Endodermal cell (in vitro differentiated cells): ENCODE measurements around the gene TBC1D8. TPM values are rescaled to one million over a fixed set of nuclear protein-coding genes. Genes with fewer than 3 reads are reported as not detected.

Source experiments
- DNase-seq: peaks from one replicate; pipeline ENCODE4 v3.0.0-alpha.2; 2017
- H3K27ac ChIP-seq: 2 replicates; pipeline ENCODE4 v1.5.1; 2013; ENCODE audit warnings: mild to moderate bottlenecking, low read depth, low read length, moderate library complexity
- H3K27me3 ChIP-seq: 2 replicates; pipeline ENCODE4 v1.6.1; 2013; ENCODE audit warnings: mild to moderate bottlenecking, low read length, moderate library complexity; ENCODE audit not compliant: insufficient read depth, control insufficient read depth, poor library complexity, severe bottlenecking
- H3K36me3 ChIP-seq: 2 replicates; pipeline ENCODE4 v1.7.0; 2013; ENCODE audit warnings: mild to moderate bottlenecking, low read length, moderate library complexity; ENCODE audit not compliant: control insufficient read depth, insufficient read depth
- H3K4me1 ChIP-seq: one replicate; pipeline ENCODE4 v1.7.0; 2013; ENCODE audit warnings: low read length; ENCODE audit not compliant: control insufficient read depth, insufficient read depth
- H3K4me3 ChIP-seq: 2 replicates; pipeline ENCODE4 v1.5.1; 2013; ENCODE audit warnings: mild to moderate bottlenecking, low read length, moderate library complexity
- H3K9ac ChIP-seq: 2 replicates; pipeline ENCODE4 v1.6.1; 2013; ENCODE audit warnings: mild to moderate bottlenecking, low read length, moderate library complexity; ENCODE audit not compliant: poor library complexity, severe bottlenecking; ENCODE audit errors: extremely low read depth
- H3K9me3 ChIP-seq: 2 replicates; pipeline ENCODE4 v1.6.1; 2013; ENCODE audit warnings: mild to moderate bottlenecking, low read length, moderate library complexity; ENCODE audit not compliant: control insufficient read depth
- H3K27ac Mint-ChIP-seq: 2 replicates; pipeline ENCODE4 v1.8.0; 2020; ENCODE audit warnings: mixed read lengths
- H3K27me3 Mint-ChIP-seq: 2 replicates; pipeline ENCODE4 v1.8.0; 2021; ENCODE audit warnings: mild to moderate bottlenecking, mixed read lengths; ENCODE audit not compliant: insufficient read depth
- H3K36me3 Mint-ChIP-seq: 2 replicates; pipeline ENCODE4 v1.8.0; 2020; ENCODE audit warnings: low read depth, mixed read lengths
- H3K4me1 Mint-ChIP-seq: 2 replicates; pipeline ENCODE4 v1.8.0; 2020; ENCODE audit warnings: mixed read lengths
- H3K4me3 Mint-ChIP-seq: 2 replicates; pipeline ENCODE4 v1.8.0; 2020; ENCODE audit warnings: mild to moderate bottlenecking, moderate library complexity, mixed read lengths
- H3K9me3 Mint-ChIP-seq: 2 replicates; pipeline ENCODE4 v1.8.0; 2020; ENCODE audit warnings: mild to moderate bottlenecking, mixed read lengths
- WGBS, 2 experiments: methylation state at CpG; one replicate each; pipeline versions ENCODE4 v1.1.5 to v1.1.7; 2013; ENCODE audit warnings: missing lambda C conversion rate in 2 of 2, mixed read lengths in 1 of 2; ENCODE audit not compliant: insufficient coverage in 1 of 2, insufficient read length in 1 of 2; 5-methylcytosine and 5-hydroxymethylcytosine counted together
- total RNA-seq, 2 donors: library from RNA; stranded (reverse); fragmentation: NEBNext Ultra II Directional in 1 of 2; extraction: Animal tissue kit (Norgen Biotek cat#: 25700) in 1 of 2; gene quantifications; 2 replicates in 1 of 2; 3 replicates in 1 of 2; pipeline ENCODE4 v1.2.1, GENCODE V29; 2021
- TF ChIP-seq, protein P1 (sequence below): fragments of 200-600 bp; sonication (generic); conservative IDR thresholded peaks from 2 replicates; pipeline ENCODE4 v1.5.0; 2021; ENCODE audit warnings: antibody characterized with exemption, mild to moderate bottlenecking

TBC1D8 gene
- total RNA-seq, 2 donors from 2014 or later, result 14.4 to 14.5 TPM

DNA sequence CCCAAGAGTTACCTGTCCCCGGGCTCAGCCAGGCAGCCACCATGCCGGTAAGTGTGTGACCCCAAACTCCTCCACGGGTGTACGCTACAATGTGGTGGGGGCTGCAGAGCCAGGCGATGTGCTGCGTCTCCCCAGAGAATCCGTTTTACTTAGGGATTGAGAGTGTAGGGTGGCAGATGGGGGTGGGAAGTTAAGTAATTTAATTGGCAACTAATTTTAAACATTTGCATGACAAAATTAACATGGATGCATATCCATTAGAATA is 175.7 kb downstream of the TBC1D8 start:
- Histone ChIP-seq H3K36me3 (no peaks in the 10 kb centered on the region), H3K9me3 (no peaks in the 10 kb centered on the region), H3K27ac (no peak overlapping the region), H3K27me3 (no peaks in the 10 kb centered on the region), H3K4me3 (no peak overlapping the region), H3K4me1 (no peaks in the 10 kb centered on the region), H3K9ac (no peak overlapping the region)
- no peak for DNase-seq
- WGBS, 2 experiments, result 94% methylated on average over 7 of the region's 7 CpGs; no CpG with 5 or more reads in 1 of the 2 experiments
- no peak overlapping the region for H3K4me3 Mint-ChIP-seq
- no peaks in the 10 kb centered on the region for H3K9me3 Mint-ChIP-seq
- no peak overlapping the region for H3K27ac Mint-ChIP-seq
- TF ChIP-seq, protein P1, sequence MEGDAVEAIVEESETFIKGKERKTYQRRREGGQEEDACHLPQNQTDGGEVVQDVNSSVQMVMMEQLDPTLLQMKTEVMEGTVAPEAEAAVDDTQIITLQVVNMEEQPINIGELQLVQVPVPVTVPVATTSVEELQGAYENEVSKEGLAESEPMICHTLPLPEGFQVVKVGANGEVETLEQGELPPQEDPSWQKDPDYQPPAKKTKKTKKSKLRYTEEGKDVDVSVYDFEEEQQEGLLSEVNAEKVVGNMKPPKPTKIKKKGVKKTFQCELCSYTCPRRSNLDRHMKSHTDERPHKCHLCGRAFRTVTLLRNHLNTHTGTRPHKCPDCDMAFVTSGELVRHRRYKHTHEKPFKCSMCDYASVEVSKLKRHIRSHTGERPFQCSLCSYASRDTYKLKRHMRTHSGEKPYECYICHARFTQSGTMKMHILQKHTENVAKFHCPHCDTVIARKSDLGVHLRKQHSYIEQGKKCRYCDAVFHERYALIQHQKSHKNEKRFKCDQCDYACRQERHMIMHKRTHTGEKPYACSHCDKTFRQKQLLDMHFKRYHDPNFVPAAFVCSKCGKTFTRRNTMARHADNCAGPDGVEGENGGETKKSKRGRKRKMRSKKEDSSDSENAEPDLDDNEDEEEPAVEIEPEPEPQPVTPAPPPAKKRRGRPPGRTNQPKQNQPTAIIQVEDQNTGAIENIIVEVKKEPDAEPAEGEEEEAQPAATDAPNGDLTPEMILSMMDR, result no peak
- no peaks in the 10 kb centered on the region for H3K4me1 Mint-ChIP-seq
- no peaks in the 10 kb centered on the region for H3K36me3 Mint-ChIP-seq
- no peaks in the 10 kb centered on the region for H3K27me3 Mint-ChIP-seq

DNA sequence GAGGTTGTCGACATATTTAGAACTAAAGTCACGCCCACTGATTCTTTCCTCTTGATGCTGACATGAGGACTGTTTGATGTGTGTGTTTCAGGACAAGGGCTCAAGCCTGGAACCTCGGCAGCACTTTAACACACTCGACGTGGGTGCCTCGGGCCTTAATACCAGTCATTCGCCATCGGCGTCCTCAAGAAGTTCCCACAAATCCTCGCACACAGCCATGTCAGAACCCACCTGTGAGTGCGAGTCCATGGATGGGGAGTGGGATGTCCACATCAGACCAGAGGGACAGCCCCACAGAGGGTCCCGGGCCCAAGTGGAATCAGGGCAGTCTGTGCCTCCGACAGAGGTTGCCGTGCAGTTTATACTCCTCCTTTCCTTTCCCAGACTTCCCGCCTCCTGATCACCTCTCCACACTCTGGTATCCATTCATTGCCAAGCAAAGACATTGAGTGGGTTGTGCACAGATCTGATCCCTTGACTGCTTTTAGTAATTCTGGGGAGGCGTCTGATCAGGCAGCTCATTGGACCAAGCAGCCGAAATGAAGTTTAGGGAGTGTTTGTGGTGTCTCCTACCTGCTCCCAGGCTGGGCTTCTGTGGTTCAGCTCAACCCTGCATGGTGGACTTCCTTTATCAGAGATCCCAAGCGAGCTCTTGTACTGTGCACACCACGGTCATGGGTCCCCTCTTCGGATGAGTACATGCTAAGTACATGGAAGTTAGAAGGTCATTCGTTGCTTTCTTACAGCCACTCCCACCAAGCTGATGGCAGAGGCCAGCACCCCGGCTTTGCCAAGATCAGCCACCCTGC is 176.3 kb downstream of the TBC1D8 start:
- Mint-ChIP-seq H3K9me3 (no peaks in the 10 kb centered on the region), H3K36me3 (no peaks in the 10 kb centered on the region), H3K4me3 (no peak overlapping the region), H3K27me3 (no peaks in the 10 kb centered on the region), H3K27ac (no peak overlapping the region), H3K4me1 (no peaks in the 10 kb centered on the region)
- H3K4me1 ChIP-seq, result no peaks in the 10 kb centered on the region
- H3K27me3 ChIP-seq, result no peaks in the 10 kb centered on the region
- no peaks in the 10 kb centered on the region for H3K36me3 ChIP-seq
- no peak overlapping the region for H3K27ac ChIP-seq
- no peak for DNase-seq
- no peaks in the 10 kb centered on the region for H3K9me3 ChIP-seq
- H3K4me3 ChIP-seq, result no peak overlapping the region
- 96 to 98% methylated on average over 14 to 22 of the region's 22 CpGs for WGBS, 2 experiments
- TF ChIP-seq, protein P1, result no peak
- H3K9ac ChIP-seq, result no peak overlapping the region

DNA sequence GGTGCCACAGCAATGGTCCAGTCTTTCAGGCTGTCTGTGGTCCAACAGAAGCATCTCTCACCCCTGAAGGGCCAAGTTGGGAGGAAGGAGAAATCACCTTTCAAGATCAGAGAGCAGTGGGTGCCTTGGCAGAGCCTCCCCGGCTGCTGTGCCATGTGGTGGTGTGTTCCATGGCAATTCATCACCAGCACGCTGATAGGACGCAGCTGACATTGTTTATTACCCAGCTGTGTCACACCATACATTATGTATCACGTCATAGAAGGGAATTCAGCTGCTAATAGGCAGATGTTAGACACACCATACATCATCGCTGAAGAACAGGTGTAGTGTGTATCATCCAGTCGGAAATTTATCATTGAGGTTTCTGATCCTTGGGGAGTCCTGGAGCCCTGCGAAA is 178.7 kb downstream of the TBC1D8 start:
- H3K4me3 ChIP-seq, result no peak overlapping the region
- H3K4me1 ChIP-seq, result no peaks in the 10 kb centered on the region
- H3K27ac ChIP-seq, result no peak overlapping the region
- no peak overlapping the region for H3K27ac Mint-ChIP-seq
- no peaks in the 10 kb centered on the region for H3K27me3 Mint-ChIP-seq
- H3K9me3 ChIP-seq, result no peaks in the 10 kb centered on the region
- DNase-seq, result no peak
- 92 to 97% methylated on average over 6 to 7 of the region's 7 CpGs for WGBS, 2 experiments
- H3K4me3 Mint-ChIP-seq, result no peak overlapping the region
- no peaks in the 10 kb centered on the region for H3K4me1 Mint-ChIP-seq
- no peaks in the 10 kb centered on the region for H3K27me3 ChIP-seq
- H3K9me3 Mint-ChIP-seq, result no peaks in the 10 kb centered on the region
- H3K36me3 Mint-ChIP-seq, result no peaks in the 10 kb centered on the region
- no peaks in the 10 kb centered on the region for H3K36me3 ChIP-seq
- H3K9ac ChIP-seq, result no peak overlapping the region
- TF ChIP-seq, protein P1, result no peak
